Measurements from ENCODE around the gene CYP8B1.

Gene CYP8B1

DNA sequence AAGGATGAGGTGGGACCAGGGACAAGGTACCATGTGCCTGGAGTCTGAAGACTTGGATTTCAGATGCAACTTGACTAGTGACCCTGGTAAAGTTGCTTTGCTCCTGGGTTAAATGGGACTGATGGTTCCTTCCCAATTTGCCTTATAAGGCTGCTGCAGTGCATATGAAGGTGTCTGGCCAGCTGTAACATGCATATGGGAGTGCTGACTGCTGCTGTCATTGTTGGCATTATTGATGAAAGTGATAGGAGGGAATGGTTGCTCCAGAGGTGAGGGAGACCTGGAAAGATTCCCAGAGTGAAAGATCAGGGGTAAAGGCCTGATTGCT lies 20.5 kb downstream of the CYP8B1 start:
- no peaks in the 10 kb centered on the region for H3K9me2 ChIP-seq (replicated peaks; ENCODE audit: control insufficient read depth, low read length)
- no peak overlapping the region for H3K4me3 ChIP-seq (ENCODE audit: low read length)
- no peaks in the 10 kb centered on the region for H3K79me2 ChIP-seq (ENCODE audit: control insufficient read depth, low read length)
- no peak for TF ChIP-seq CTCF (IDR thresholded peaks at IDR 0.05; ENCODE audit: low read depth, low read length, poor library complexity, severe bottlenecking)
- no peak for TF ChIP-seq EZH2phosphoT487 (IDR thresholded peaks at IDR 0.05; ENCODE audit: borderline replicate concordance, low read length)
- H3K36me3 ChIP-seq (ENCODE audit: control insufficient read depth, low read length): no peaks in the 10 kb centered on the region
- H3K4me2 ChIP-seq (ENCODE audit: low read length): no peak overlapping the region
- H3K27me3 ChIP-seq (ENCODE audit: control insufficient read depth, low read length): peaks cover 16% of the 10 kb centered on the region; the same call in 1 of the 2 replicates
- no peak overlapping the region for H3K27ac ChIP-seq (ENCODE audit: low read depth, low read length)
- no peaks in the 10 kb centered on the region for H4K20me1 ChIP-seq (ENCODE audit: control insufficient read depth, insufficient read depth, low read depth, low read length)
- peaks cover 8% of the 10 kb centered on the region for H3K4me1 ChIP-seq (ENCODE audit: control insufficient read depth, low read length)
- no peaks in the 10 kb centered on the region for H3K9me3 ChIP-seq (ENCODE audit: control insufficient read depth, insufficient read depth, low read length)
- no peaks in the 10 kb centered on the region for H3F3A ChIP-seq (ENCODE audit: control insufficient read depth, insufficient read depth)

GRCh38 chr3:42853739-42854302 lies 21.9 kb downstream of the CYP8B1 start:
- H3K9me2 ChIP-seq (replicated peaks; ENCODE audit: control insufficient read depth, low read length): no peaks in the 10 kb centered on the region
- no peaks in the 10 kb centered on the region for H3K9me3 ChIP-seq (ENCODE audit: control insufficient read depth, insufficient read depth, low read length)
- H3K27me3 ChIP-seq (ENCODE audit: control insufficient read depth, low read length): peaks cover 16% of the 10 kb centered on the region; the same call in 1 of the 2 replicates
- no peaks in the 10 kb centered on the region for H3K79me2 ChIP-seq (ENCODE audit: control insufficient read depth, low read length)
- H3F3A ChIP-seq (ENCODE audit: control insufficient read depth, insufficient read depth): no peaks in the 10 kb centered on the region
- H3K36me3 ChIP-seq (ENCODE audit: control insufficient read depth, low read length): no peaks in the 10 kb centered on the region
- H3K27ac ChIP-seq (ENCODE audit: low read depth, low read length): no peak overlapping the region
- TF ChIP-seq CTCF (IDR thresholded peaks at IDR 0.05; ENCODE audit: low read depth, low read length, poor library complexity, severe bottlenecking) (no peak), EZH2phosphoT487 (IDR thresholded peaks at IDR 0.05; ENCODE audit: borderline replicate concordance, low read length) (no peak)
- no peak overlapping the region for H3K4me2 ChIP-seq (ENCODE audit: low read length)
- peaks cover 8% of the 10 kb centered on the region for H3K4me1 ChIP-seq (ENCODE audit: control insufficient read depth, low read length)
- H4K20me1 ChIP-seq (ENCODE audit: control insufficient read depth, insufficient read depth, low read depth, low read length): no peaks in the 10 kb centered on the region
- H3K4me3 ChIP-seq (ENCODE audit: low read length): no peak overlapping the region

DNA sequence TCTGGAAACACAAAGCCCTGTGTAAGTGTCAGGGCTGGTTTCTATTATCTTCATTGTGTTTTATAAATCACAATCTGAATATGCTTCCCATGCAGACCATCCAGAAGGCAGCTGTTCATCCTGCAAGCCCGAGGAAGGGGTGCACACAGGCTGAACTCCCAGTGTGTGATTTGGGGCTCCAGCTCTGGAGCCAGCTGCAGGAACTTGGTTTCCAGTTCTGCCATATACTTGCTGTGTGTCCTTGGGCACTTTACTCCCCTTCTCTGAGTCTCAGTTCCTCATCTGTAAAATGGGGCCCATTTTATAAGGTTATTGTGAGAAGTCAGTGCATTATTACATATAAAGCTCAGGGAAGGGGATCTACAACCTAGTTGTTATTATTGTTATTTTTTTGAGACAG lies 22.6 kb downstream of the CYP8B1 start:
- Histone ChIP-seq H4K20me1 (ENCODE audit: control insufficient read depth, insufficient read depth, low read depth, low read length) (no peaks in the 10 kb centered on the region), H3K9me2 (replicated peaks; ENCODE audit: control insufficient read depth, low read length) (no peaks in the 10 kb centered on the region)
- no peak for TF ChIP-seq EZH2phosphoT487 (IDR thresholded peaks at IDR 0.05; ENCODE audit: borderline replicate concordance, low read length)
- TF ChIP-seq CTCF (IDR thresholded peaks at IDR 0.05; ENCODE audit: low read depth, low read length, poor library complexity, severe bottlenecking): no peak

More for the DNA sequence above, 22.6 kb downstream of the CYP8B1 start:
- Histone ChIP-seq H3K4me1 (ENCODE audit: control insufficient read depth, low read length) (peaks cover 8% of the 10 kb centered on the region), H3F3A (ENCODE audit: control insufficient read depth, insufficient read depth) (no peaks in the 10 kb centered on the region), H3K4me2 (ENCODE audit: low read length) (no peak overlapping the region), H3K4me3 (ENCODE audit: low read length) (no peak overlapping the region), H3K9me3 (ENCODE audit: control insufficient read depth, insufficient read depth, low read length) (no peaks in the 10 kb centered on the region), H3K79me2 (ENCODE audit: control insufficient read depth, low read length) (no peaks in the 10 kb centered on the region), H3K36me3 (ENCODE audit: control insufficient read depth, low read length) (no peaks in the 10 kb centered on the region), H3K27me3 (ENCODE audit: control insufficient read depth, low read length) (peaks cover 16% of the 10 kb centered on the region; the same call in 1 of the 2 replicates), H3K27ac (ENCODE audit: low read depth, low read length) (no peak overlapping the region)

Measured in DOHH2 (cell line).